Sigmoid colon (tissue), 7 donors: ENCODE data around the gene SIGLEC5. TPM values are rescaled to one million over a fixed set of nuclear protein-coding genes. Genes with fewer than 3 reads are reported as not detected.

Experiments
- DNase-seq: peaks from one replicate; pipeline ENCODE4 v3.0.0-alpha.2; 2019
- H3K27ac ChIP-seq, 4 donors: fragments of 200-600 bp; sonication (generic); one replicate each; pipeline ENCODE4 v1.5.1; 2016 to 2019; ENCODE audit warnings: mild to moderate bottlenecking in 1 of 4
- H3K27me3 ChIP-seq, 3 donors: fragments of 200-600 bp; sonication (generic); one replicate each; pipeline ENCODE4 v1.5.1; 2019; ENCODE audit warnings: mild to moderate bottlenecking in 1 of 3
- H3K36me3 ChIP-seq, 4 donors: fragments of 200-600 bp; sonication (generic); one replicate each; pipeline ENCODE4 v1.5.1; 2016 to 2019
- H3K4me1 ChIP-seq, 4 donors: fragments of 200-600 bp; sonication (generic); one replicate each; pipeline ENCODE4 v1.5.1; 2017 to 2019
- H3K4me3 ChIP-seq, 4 donors: fragments of 200-600 bp; sonication (generic); one replicate each; pipeline ENCODE4 v1.5.1; 2017 to 2019; ENCODE audit warnings: mild to moderate bottlenecking in 2 of 4, moderate library complexity in 1 of 4
- H3K9me3 ChIP-seq, 4 donors: fragments of 200-600 bp in 3 of 4; sonication (generic) in 3 of 4; one replicate each; pipeline versions ENCODE4 v1.5.1 to v1.6.1; 2013 to 2019
- CTCF ChIP-seq, 4 experiments: fragments of 450-650 bp in 3 of 4; fragments of 200-600 bp in 1 of 4; IDR thresholded peaks; one replicate each; pipeline ENCODE4 v1.5.1; 2016 to 2019; ENCODE audit warnings: antibody characterized with exemption in 4 of 4, mild to moderate bottlenecking in 3 of 4, moderate library complexity in 2 of 4
- EP300 ChIP-seq, 4 donors: sonication (generic); formaldehyde crosslinking; IDR thresholded peaks; one replicate each; pipeline ENCODE4 v1.6.1; 2017; ENCODE audit warnings: antibody characterized with exemption in 4 of 4
- POLR2A ChIP-seq, 2 donors: fragments of 450-650 bp; IDR thresholded peaks; one replicate each; pipeline ENCODE4 v1.6.1; 2016; ENCODE audit warnings: antibody characterized with exemption in 2 of 2, mild to moderate bottlenecking in 2 of 2, moderate library complexity in 2 of 2
- POLR2AphosphoS5 ChIP-seq, 4 donors: sonication (generic); formaldehyde crosslinking; IDR thresholded peaks; one replicate each; pipeline ENCODE4 v1.6.1; 2017; ENCODE audit warnings: antibody characterized with exemption in 4 of 4
- WGBS, 2 donors: extraction: QIAGEN DNeasy Blood & Tissue Kit; methylation state at CpG; one replicate each; pipeline ENCODE4 v1.1.7; 2013; 5-methylcytosine and 5-hydroxymethylcytosine counted together
- intact Hi-C: fragments of 100-400 bp; cut with DNase I; formaldehyde crosslinking; loops from one replicate; pipeline ENCODE4 v1.15.1; 2023
- polyA plus RNA-seq, 3 donors: library from polyadenylated mRNA; stranded (reverse); fragments of 200-250 nt; gene quantifications; one replicate each; pipeline ENCODE4 v1.2.3, GENCODE V29; 2013
- total RNA-seq, 4 donors: library from RNA; depleted of rRNA; stranded (reverse); fragments of >200 nt; gene quantifications; one replicate each; pipeline ENCODE4 v1.1.0, GENCODE V29; 2016
- donor health status: healthy with polysubstance abuse.
- donor health status: Bipolar disorder and iron deficiency.
- donor health status: healthy.

The SIGLEC5 gene
- total and polyA plus RNA-seq, 7 donors: 0.36 to 0.68 (median 0.52) TPM; not detected in 3

- Histone ChIP-seq H3K9me3 (no peaks in the 10 kb centered on the region), H3K36me3 (no peaks in the 10 kb centered on the region), H3K4me1 (no peaks in the 10 kb centered on the region), H3K27ac (no peak overlapping the region), H3K4me3 (no peak overlapping the region), H3K27me3 (peaks cover 0 to 23% (median 0%) of the 10 kb centered on the region in 3 donors)
- DNase-seq: no peak
- intact Hi-C loops: no loop called here
- 85% methylated on average over 14 of the region's 14 CpGs for WGBS, 2 donors
- TF ChIP-seq EP300 (IDR thresholded peaks at IDR 0.05): no peak
- no peak for TF ChIP-seq CTCF (IDR thresholded peaks at IDR 0.05)
- TF ChIP-seq POLR2A (IDR thresholded peaks at IDR 0.05): no peak
- TF ChIP-seq POLR2AphosphoS5 (IDR thresholded peaks at IDR 0.05): no peak
Measured at GRCh38 chr19:51628153-51628939, 1.9 kb downstream of the SIGLEC5 start.

DNA sequence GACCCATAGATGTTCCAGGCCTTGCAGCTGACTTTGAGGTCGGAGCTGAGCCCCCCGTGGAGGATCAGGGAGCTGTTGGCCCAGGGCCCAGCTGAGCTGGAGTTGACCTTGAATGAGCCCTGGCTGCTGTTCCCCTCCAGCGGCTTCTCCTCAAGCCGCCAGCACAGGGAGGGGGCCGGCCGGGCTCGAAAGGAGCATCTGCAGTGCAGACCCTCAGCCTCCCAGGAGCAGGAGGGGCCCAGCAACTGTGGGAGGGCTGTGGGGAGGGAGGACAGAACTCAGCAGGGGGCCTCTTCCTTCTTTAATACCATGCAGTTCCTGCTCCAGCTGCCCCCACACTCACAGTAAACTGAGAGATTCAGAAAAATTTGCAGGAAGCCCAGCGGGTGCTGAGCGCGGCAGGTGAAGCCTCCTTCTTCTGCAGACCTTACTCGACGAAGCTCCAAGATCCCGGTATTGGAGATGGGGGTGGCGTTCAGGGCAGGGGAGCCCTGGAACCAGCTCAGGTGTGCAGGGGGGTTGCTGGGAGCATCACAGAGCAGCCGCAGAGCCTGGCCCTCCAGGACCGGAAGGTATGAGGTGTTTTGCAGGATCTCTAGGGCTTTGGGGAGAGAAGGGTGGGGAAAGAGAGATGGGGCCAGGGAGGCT is 2.6 kb downstream of the SIGLEC5 start:
- WGBS, 2 donors: 71 to 73% methylated on average over 16 of the region's 16 CpGs
- H3K27me3 ChIP-seq: peaks cover 0 to 23% (median 0%) of the 10 kb centered on the region in 3 donors
- H3K9me3 ChIP-seq: no peaks in the 10 kb centered on the region
- DNase-seq: no peak
- no peak overlapping the region for H3K4me3 ChIP-seq
- no peak overlapping the region for H3K27ac ChIP-seq
- H3K4me1 ChIP-seq: no peaks in the 10 kb centered on the region
- intact Hi-C loops: no loop called here
- TF ChIP-seq CTCF (IDR thresholded peaks at IDR 0.05): no peak
- H3K36me3 ChIP-seq: no peaks in the 10 kb centered on the region

DNA sequence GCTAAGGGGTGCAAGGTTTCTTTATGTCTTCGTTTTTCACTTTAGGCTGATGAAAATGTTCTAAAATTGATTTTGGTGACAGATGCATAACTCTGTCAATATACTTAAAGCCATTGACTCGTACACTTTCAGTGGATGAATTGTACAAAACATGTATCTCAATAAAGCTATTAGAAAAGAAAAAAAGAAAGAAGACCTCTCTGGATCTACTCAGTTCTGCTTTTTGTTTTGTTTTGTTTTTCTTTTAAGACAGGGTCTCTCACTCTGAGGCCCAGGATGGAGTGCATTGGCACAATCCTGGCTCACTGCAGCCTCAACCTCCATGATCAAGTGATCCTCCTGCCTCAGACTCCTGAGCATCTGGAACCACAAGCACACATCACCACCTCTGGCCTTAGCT is 3.5 kb downstream of the SIGLEC5 start:
- TF ChIP-seq EP300 (IDR thresholded peaks at IDR 0.05): no peak
- TF ChIP-seq POLR2AphosphoS5 (IDR thresholded peaks at IDR 0.05): no peak
- no peak for TF ChIP-seq POLR2A (IDR thresholded peaks at IDR 0.05)
- no peak for TF ChIP-seq CTCF (IDR thresholded peaks at IDR 0.05)
- no peak for DNase-seq
- Histone ChIP-seq H3K27me3 (peaks cover 0 to 23% (median 0%) of the 10 kb centered on the region in 3 donors), H3K36me3 (no peaks in the 10 kb centered on the region), H3K4me1 (no peaks in the 10 kb centered on the region), H3K4me3 (no peak overlapping the region), H3K27ac (no peak overlapping the region), H3K9me3 (no peaks in the 10 kb centered on the region)
- intact Hi-C loops: no loop called here
- WGBS, 2 donors: 55 to 78% methylated on average over 2 of the region's 2 CpGs

DNA sequence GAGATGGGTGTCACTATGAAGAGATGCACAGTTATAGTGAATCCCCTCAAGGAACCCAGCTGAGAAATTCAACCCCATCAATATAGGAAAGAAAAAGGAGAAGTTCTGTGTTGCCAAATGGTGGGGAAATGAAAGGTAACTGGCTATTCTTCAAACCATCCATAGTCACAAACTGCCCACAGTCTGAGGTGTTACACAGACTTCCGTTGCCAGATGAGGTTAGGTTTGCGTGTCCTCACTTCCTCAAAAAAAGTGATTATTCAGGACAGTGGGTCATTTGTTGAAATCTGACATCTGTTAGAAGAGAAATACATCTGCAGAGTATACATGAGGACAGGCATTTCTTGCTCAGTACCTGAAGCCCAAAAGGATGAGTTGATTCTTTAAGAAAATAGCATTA is 9.0 kb downstream of the SIGLEC5 start:
- Histone ChIP-seq H3K27ac (no peak overlapping the region), H3K4me1 (no peaks in the 10 kb centered on the region), H3K4me3 (no peak overlapping the region), H3K27me3 (peaks cover 0 to 7% (median 0%) of the 10 kb centered on the region in 3 donors), H3K9me3 (no peaks in the 10 kb centered on the region), H3K36me3 (no peaks in the 10 kb centered on the region)
- TF ChIP-seq POLR2A (IDR thresholded peaks at IDR 0.05): no peak
- no peak for TF ChIP-seq POLR2AphosphoS5 (IDR thresholded peaks at IDR 0.05)
- no peak for TF ChIP-seq EP300 (IDR thresholded peaks at IDR 0.05)
- TF ChIP-seq CTCF (IDR thresholded peaks at IDR 0.05): no peak
- DNase-seq: no peak
- intact Hi-C loops: no loop called here
- 35 to 50% methylated on average over 2 of the region's 2 CpGs for WGBS, 2 donors
